GM06990 (cell line): ENCODE data around the gene MAPK10.

Experiments
- DNase-seq: peaks from one replicate; pipeline ENCODE4 v3.0.0-alpha.2; 2011; ENCODE audit not compliant: insufficient read length; ENCODE audit errors: extremely low read depth
- H3K27me3 ChIP-seq: replicated peaks from 2 replicates; pipeline ENCODE4 v1.6.0; 2011; ENCODE audit warnings: low read length; ENCODE audit not compliant: control insufficient read depth, insufficient read depth
- H3K36me3 ChIP-seq: 2 replicates; pipeline ENCODE4 v1.5.1; 2011; ENCODE audit warnings: low read length; ENCODE audit not compliant: control insufficient read depth, insufficient read depth
- H3K4me3 ChIP-seq: replicated peaks from 2 replicates; pipeline ENCODE4 v1.5.1; 2011; ENCODE audit warnings: low read depth, mild to moderate bottlenecking, control low read depth, low read length
- TF ChIP-seq, protein P1 (sequence below): IDR thresholded peaks from 2 replicates; pipeline ENCODE4 v1.5.1; 2011; ENCODE audit warnings: low read length, control low read depth, mild to moderate bottlenecking, inconsistent platforms; ENCODE audit not compliant: insufficient read depth, poor library complexity, severe bottlenecking

MAPK10 gene

GRCh38 chr4:86060341-86060740, 299.5 kb downstream of the MAPK10 start:
- TF ChIP-seq, protein P1, sequence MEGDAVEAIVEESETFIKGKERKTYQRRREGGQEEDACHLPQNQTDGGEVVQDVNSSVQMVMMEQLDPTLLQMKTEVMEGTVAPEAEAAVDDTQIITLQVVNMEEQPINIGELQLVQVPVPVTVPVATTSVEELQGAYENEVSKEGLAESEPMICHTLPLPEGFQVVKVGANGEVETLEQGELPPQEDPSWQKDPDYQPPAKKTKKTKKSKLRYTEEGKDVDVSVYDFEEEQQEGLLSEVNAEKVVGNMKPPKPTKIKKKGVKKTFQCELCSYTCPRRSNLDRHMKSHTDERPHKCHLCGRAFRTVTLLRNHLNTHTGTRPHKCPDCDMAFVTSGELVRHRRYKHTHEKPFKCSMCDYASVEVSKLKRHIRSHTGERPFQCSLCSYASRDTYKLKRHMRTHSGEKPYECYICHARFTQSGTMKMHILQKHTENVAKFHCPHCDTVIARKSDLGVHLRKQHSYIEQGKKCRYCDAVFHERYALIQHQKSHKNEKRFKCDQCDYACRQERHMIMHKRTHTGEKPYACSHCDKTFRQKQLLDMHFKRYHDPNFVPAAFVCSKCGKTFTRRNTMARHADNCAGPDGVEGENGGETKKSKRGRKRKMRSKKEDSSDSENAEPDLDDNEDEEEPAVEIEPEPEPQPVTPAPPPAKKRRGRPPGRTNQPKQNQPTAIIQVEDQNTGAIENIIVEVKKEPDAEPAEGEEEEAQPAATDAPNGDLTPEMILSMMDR: no peak
- Histone ChIP-seq H3K27me3 (no peaks in the 10 kb centered on the region), H3K4me3 (no peak overlapping the region), H3K36me3 (no peaks in the 10 kb centered on the region)
- no peak for DNase-seq

DNA sequence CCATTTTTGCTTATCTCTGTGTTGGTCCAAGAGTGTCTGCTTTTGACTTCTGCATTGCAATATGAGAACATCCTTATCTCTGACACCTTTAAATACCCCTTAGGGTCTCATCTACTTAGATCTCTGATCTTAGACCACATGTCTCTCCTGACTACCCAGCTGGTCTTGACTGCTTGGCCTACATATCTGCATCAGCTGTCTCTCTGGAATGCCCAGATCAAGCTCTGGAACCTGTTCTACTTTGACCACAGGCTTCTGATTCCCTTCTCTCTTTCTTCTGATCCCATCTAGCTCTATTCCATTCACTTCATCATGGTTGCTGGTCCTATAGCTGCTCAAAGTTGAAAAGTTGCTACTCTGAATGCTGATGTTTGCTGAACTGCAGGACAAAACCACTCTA, 301.2 kb downstream of the MAPK10 start:
- TF ChIP-seq, protein P1: no peak
- DNase-seq: no peak

DNA sequence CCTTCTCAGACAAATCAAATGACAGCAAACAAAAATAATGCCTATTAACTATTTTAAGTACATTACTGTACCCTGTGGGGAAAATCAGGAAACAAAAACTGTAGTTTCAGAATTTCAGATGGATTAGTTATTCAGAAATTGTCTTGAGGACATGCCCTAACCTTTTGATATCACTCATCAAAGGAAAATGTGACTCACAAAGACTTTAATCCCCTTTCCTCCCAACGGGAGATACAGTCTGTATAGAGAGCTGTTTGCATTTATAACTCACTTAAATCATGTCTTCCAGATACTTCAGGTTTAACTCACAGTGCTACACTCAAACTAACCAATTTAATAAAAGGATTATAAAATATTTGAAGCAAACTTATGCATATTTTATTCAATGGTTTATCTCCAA, 304.0 kb downstream of the MAPK10 start:
- H3K36me3 ChIP-seq: no peaks in the 10 kb centered on the region
- DNase-seq: no peak
- no peak overlapping the region for H3K4me3 ChIP-seq
- no peaks in the 10 kb centered on the region for H3K27me3 ChIP-seq
- TF ChIP-seq, protein P1: no peak

More for the DNA sequence above, 301.2 kb downstream of the MAPK10 start:
- Histone ChIP-seq H3K36me3 (no peaks in the 10 kb centered on the region), H3K4me3 (no peak overlapping the region), H3K27me3 (no peaks in the 10 kb centered on the region)

DNA sequence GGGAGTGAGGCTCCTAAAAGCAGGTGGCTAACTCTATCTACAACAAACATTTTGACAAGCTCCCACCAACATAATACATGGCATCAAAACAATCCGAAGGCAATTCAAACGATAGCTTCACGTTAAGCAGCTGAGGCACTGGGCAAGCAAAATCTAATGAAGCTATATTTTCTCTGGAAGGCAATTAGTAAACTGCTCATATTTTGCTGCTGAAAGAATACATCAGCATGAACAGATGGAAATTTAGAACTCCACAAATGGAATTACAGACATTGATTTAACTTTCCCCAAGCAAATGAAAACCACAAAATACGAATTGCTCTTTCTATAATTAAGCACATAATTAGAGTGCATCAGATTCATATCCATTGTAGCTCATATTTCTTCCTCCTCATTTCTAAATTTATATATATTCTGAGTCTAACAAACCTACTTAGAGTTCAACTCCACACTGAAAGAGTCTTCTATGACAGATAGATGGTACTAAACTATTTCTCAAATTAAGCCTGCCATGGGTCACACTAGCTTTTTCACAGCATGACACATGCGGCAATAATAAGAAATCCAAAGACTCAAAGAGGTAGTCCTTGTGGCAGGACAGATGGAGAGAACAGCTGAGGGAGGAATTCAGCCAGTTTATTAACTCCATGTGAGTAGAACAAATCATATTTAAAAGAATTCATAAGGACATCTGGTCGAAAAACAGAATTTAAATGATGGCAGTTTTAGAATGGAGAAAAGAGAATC, 305.4 kb downstream of the MAPK10 start:
- TF ChIP-seq, protein P1: no peak
- no peak for DNase-seq
- Histone ChIP-seq H3K27me3 (no peaks in the 10 kb centered on the region), H3K36me3 (no peaks in the 10 kb centered on the region), H3K4me3 (no peak overlapping the region)

DNA sequence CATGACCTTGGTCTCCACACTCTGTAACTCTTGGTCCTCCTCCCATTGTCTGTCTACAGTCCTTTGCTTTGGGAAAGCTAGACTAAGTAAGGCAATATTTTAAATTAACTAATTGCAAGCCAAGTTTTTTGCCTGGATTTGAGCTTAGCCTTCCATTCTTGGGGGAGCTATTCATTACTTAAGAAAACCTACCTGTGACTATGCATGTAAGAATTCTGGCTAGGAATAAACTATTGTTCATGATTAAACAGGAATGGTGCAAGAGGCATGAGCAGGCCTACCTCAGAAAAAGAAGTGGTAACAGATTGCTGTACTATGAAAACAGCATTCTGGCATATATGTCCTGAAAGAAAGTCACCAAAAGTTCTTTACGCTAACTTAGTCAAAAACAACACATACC, 309.4 kb downstream of the MAPK10 start:
- DNase-seq: no peak
- Histone ChIP-seq H3K4me3 (no peak overlapping the region), H3K27me3 (no peaks in the 10 kb centered on the region), H3K36me3 (no peaks in the 10 kb centered on the region)
- TF ChIP-seq, protein P1: no peak
